OCI-LY3 (cell line): ENCODE measurements around the gene LCE1A.

Experiments
- EZH2phosphoT487 ChIP-seq: fragments of 200-600 bp; shearing (Covaris generic); IDR thresholded peaks from 2 replicates; pipeline ENCODE4 v1.6.1; 2018; ENCODE audit warnings: antibody characterized with exemption, mixed run types, low read depth
- TF ChIP-seq, protein P1 (sequence below): fragments of 200-600, 300-600 bp; sonication (generic); IDR thresholded peaks from 2 replicates; pipeline ENCODE4 v1.5.1; 2014; ENCODE audit warnings: antibody characterized with exemption, low read length, low read depth

DNA sequence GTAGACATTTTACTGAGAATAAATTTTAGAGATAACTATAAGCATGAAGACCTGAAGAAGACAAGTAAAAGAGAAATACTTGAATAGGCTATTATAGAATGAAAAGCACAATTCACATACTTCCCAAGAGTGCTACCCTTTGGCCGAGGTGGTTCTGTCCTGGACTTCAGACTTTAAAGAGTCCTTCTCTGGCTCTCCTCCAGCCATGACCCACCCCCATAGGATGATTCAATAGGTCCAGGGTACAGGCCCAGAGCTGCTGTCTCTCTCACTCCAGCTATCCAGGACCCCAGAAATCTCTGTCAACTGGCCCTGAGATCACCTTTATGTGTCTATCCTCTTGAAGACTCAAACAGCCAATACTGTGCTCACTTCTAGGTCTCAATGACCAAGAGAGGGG is 49.6 kb downstream of the LCE1A start:
- TF ChIP-seq, protein P1, sequence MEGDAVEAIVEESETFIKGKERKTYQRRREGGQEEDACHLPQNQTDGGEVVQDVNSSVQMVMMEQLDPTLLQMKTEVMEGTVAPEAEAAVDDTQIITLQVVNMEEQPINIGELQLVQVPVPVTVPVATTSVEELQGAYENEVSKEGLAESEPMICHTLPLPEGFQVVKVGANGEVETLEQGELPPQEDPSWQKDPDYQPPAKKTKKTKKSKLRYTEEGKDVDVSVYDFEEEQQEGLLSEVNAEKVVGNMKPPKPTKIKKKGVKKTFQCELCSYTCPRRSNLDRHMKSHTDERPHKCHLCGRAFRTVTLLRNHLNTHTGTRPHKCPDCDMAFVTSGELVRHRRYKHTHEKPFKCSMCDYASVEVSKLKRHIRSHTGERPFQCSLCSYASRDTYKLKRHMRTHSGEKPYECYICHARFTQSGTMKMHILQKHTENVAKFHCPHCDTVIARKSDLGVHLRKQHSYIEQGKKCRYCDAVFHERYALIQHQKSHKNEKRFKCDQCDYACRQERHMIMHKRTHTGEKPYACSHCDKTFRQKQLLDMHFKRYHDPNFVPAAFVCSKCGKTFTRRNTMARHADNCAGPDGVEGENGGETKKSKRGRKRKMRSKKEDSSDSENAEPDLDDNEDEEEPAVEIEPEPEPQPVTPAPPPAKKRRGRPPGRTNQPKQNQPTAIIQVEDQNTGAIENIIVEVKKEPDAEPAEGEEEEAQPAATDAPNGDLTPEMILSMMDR: no peak
- no peak for TF ChIP-seq EZH2phosphoT487
